HG03175 (cell line): Measurements from ENCODE around the gene GPER1.
"Not testable (repeated sequence)": the region's sequence is repeated elsewhere in the genome, so short reads cannot be mapped to it uniquely, and the experiment has no call there.

Source experiments
- ATAC-seq: cut with Tn5 transposase; IDR thresholded peaks from one replicate; pipeline ENCODE4 v1.9.1; 2021; ENCODE audit warnings: mild to moderate bottlenecking, moderate library complexity; ENCODE audit not compliant: unreplicated experiment

The GPER1 gene

DNA sequence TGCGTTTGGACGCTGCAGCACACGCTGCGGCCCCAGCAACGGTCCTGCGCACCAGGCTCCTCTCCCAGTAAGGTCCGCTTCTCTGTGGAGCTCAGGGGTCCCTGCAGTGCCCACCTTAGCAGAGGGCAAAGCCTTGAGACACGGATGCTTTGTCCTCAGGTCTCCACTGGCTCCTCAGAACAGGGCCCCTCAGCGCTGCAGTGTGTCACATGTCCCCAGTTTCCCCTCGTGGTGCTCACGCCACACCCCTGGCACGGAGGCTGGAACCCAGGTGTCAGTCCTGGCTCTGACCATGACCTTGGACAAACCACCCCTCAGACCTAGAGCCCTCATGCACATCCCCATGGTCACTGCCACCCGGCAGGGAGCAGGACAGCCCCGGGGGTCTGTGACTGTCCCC, 19.9 kb upstream of the GPER1 start:
- ATAC-seq, result no peak

DNA sequence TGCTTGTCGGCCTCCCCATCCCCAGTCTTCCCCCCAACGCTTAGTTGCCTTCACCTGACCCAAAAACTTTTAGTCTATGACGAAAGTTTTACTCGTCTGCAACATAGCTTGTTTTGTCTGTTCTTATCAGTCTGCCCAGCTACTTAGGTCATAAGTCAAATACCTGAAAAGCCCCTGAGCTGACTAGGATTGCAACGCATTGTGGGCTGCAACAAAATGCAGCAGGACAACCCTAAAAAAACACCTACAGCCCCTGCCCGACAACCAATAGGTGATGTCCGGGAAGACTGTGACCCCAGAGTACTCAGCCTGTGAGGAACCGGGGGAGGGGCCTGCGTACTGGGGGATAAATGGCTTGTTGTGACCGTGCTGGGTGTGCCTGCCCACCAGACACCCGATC, 19.3 kb upstream of the GPER1 start:
- ATAC-seq, result no peak

DNA sequence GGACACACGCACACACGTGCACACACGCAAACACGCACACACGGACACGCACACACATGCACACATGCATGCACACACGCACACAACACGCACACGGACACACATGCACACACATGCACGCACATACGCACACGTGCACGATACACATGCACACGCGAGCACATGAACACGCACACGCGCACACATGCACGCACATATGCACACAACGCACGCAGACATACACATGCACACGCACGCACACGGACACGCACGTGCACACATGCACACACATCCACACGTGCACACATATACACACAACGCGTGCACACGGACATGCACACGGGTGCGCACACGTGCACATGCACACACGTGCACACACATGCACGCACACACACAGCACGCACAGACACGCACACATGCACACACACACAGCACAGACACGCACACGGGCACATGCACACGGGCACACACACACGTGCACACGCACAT, 17.3 kb upstream of the GPER1 start:
- ATAC-seq, result no peak

DNA sequence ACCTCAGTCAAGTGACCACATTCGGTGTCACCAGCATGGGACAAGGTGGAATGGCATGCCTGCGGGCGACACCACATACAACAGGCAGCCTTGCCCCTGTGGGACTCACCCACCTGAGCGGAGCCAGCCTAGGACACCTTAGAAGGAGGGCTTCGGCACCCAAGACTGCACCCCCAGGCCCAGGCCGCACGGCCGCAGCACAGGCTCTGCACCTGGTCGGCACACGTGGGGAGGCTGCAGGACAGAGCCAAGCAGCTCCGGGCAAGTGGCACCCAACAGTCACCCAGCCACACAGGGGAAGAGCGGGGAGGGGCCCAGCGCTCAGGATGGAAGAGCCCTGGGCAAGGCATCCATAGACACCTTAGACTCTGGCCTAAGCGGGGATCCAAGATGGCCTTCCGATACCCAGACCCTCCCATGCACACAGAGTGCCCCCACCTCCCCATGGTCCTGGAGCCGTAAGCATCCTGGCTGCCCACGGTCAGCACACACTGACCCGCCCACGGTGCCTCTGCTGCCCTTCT, 16.1 kb upstream of the GPER1 start:
- ATAC-seq, result no peak

DNA sequence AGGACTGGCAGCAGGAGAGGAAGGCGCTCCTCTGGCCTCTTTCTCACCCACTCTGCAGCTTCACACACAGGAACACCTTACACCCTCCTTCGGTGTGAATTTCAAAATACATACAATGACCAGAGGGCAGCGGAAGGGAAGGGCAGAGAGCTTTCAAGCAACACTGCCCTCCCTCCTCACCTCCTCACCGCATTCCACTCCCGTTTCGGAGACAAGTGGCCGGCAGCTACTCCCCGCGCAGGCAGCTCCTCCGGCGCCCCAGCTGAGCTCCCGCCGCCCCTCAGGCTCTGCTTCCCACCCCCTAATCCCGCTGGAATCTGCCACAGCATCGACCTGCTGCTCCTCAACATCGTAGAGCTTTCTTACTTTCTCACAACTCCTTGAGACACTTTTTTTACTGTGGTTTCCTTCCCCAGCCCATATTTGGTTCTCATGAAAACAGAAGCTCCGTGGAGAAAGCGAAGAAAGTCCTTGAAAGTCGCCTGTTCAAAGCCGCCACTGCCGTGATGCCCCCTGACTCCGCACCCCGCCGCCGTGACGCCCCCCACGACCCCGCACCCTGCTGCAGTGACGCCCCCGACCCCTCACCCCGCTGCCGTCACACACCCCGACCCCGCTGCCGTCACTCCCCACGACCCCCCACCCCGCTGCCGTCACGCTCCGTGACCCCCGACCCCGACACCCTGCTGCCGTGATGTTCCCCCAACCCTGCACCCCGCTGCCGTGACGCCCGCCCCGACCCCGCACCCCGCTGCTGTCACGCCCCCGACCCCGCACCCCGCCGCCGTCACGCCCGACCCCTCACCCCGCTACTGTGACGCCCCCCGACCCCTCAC, 14.6 kb upstream of the GPER1 start:
- no peak for ATAC-seq

DNA sequence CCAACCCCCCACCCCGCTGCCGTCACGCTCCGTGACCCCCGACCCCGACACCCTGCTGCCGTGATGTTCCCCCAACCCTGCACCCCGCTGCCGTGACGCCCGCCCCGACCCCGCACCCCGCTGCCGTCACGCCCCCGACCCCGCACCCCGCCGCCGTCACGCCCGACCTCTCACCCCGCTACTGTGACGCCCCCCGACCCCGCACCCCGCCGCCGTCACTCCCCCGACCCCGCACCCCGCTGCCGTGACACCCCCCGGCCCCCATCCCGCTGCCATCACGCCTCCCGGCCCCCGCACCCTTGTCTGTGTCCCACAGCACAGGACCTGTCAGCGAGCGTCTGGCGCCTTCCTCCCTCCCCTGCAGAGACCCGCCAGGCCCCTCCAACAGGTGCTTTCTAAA, 13.9 kb upstream of the GPER1 start:
- ATAC-seq, result not testable (repeated sequence)

DNA sequence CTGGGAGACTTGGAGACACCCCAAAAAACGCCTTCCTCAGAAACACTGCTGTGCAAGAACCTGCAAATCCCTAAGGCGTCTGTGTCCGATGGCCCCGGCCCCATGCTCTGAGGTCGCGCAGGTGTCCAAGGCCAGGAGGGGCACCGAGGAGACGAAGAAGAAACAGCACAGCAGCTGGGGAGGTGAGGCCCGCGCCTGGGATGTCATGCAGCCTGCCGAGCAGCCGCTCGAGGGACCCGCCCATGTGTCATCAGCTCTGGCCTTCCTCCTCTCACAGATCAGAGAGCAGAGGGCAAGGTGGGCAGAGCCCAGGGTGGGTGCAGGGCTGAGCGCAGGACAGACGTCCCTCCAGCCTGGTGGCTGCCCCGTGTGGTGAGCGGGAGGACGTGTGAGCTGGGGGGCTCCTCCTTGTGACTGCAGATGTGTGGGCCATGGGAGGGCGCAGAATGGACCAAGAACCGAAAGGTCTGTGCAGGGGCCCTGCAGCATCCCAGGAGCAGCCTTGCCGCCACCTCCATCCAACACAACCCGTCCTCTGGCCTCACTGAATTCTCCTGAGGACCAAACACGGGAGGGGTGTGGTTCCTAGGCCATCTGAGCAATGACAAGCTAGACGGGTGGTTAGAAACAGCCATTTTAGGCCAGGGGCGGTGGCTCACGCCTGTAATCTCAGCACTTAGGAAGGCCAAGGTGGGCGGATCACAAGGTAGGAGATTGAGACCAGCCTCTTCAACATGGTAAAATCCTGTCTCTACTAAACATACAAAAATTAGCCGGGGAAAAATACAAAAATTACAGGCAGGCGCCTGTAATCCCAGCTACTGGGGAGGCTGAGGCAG, 13.1 kb upstream of the GPER1 start:
- no peak for ATAC-seq

DNA sequence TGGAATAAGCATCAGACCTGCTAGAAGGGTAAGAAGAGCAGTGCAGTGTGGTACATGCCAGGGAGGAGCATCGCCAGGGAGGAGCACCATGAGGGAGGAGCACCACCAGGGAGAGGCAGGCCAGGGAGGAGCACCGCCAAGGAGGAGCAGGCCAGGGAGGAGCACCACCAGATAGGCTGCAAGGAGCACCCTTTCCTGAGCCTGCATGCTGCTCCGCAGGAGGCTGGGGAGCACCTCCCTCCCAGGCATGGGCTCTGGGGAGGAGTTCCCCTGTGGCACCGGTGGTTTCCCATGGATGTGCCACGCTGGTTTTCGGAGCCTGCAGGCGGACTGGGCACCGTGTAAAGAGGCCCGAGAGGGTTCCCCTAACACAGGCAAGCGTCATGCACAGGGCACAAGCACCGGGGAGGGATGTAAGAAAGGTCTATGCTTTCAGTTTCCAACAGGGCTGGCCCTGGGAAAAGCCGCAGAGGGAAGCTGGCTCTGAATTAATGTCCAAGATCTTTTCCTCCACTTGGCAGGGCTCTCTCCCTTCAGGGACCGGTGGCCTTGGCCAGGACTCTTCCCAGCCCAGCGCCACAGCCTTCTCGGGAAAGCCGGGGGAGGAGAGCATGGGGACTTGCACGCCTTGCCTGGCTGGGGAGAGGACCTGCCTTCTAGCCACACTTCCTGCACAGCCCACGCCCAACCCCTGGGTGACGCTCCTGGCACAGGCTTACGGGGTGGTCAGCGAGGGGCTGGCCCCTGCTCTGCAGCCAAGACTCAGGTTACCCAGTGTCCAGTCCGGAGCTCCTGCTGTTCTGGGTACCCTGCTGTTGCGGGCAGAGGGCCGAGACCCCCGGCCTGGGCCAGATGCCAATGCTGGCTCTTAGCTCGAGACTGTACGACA, 11.5 kb upstream of the GPER1 start:
- ATAC-seq, result no peak

DNA sequence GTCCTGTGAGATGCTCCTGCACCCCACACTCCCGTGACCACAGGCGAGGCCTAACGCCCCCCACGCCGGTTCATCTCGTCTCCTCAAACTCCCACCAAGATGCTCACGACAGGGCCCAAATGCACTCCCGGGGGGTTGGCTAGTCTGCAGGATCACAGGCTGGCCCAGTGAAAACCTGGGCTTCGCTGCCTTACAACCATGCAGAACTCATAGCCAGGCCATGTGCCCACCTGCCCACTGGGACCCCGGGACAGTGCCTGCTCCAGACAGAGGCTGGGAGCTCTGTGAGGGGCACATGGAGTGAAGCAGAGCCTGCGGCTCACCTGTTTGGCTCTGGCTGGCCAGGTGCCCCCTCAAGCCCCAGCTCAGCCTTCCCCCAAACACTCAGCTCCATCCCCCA, 9.4 kb upstream of the GPER1 start:
- ATAC-seq, result no peak

DNA sequence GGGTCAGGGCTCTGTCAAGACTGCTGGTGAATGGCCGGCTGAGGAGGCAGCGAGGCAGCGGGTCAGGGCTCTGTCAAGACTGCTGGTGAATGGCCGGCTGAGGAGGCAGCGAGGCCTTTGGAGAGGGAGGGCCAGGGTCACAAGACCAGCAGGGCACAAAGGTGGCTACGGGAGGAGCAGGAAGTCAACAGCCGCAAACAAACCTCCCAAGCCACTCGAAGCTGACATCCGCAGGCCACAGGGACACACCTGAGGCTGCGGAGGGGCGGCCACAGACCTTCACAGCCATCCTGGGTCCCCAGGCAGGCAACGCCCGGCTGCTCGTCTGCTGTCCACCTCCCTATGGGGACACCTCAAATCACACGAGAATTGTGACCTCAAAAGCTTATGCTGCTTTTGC, 8.9 kb upstream of the GPER1 start:
- no peak for ATAC-seq

DNA sequence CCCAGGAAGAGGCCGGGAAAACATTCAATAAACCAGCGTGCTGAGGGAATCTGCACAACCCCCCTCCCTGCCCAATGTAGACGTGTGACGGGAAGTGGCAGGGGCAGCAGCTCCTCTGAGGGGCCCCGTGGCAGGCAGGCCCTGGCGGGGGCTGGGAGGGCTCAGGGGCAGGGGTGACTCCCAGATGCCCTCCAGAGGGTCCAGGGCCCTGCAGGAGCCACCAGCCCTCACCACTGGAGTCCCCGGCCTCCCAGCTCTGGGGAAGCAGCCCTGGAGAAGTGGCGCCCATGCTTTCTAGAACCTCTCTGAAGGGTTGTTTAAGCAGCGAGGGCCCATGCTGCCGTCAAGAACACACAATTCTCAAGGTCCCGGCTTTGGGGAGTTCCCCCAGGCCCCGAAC, 8.4 kb upstream of the GPER1 start:
- ATAC-seq, result no peak

DNA sequence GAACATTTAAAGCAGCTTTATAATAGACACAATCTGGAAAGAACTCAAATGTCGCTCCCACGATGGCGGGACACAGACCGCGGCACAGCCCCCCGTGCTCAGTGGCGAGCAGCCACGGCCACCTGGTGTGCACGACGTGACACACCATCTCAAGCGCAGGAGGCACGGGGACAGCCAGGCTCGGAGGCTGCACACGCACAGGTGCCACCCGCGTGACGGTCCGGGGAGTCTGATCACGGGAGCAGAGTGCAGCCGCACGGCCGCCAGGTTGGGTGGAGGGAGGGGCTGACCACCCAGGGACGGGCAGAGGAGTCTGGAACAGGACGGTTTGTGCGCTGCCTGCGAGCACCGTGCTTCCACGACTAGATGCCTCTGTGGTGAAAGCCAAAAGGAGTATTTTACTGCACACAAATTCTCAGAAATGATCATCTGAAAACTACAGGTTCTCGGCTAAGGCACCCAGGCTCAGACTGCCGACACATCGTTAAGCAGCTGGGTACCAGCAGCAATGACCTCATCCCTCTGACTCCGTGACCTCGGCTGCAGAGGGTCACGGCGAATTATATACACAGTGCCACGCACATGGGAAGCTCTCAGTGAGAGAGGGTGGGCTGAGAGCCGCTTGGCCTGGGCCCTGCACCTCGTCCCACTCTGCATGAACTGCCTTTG, 7.5 kb upstream of the GPER1 start:
- no peak for ATAC-seq

DNA sequence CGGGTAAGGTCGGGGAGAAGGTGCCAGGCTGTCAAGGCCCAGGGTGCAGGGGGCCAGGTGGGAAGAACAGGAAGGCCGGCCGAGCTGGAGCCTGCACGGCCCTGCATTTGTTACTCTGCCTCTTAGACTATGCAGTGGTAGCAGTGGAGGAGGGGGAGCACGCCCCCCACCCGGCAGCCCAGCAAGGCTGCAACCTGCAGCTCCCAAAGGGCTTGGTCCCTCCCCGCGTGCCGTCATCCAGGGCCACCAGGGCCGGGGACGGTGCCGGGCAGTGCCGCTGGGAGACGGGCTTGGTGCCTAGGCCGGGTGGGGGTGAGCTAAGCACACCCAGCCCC, 7.0 kb upstream of the GPER1 start:
- ATAC-seq, result no peak

DNA sequence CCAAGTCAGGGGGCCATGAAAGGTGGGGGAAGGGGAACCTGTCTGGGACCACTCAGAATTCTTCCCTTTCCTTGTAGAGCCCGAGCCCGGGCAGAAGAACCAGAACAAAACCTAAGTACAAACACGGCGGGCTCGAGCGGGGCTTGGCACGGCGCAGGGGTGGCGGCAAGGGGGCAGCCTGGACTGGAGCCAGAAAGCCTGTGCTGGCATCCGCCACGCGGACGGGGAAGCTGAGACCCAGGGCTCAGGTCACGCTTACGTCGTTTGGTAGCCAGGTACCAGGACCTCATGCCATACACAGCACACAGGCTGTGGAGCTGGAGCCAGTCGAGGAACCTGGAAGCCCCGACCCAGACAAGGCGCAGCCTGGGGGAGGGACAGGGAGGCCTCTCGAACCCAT, 6.6 kb upstream of the GPER1 start:
- ATAC-seq, result no peak

DNA sequence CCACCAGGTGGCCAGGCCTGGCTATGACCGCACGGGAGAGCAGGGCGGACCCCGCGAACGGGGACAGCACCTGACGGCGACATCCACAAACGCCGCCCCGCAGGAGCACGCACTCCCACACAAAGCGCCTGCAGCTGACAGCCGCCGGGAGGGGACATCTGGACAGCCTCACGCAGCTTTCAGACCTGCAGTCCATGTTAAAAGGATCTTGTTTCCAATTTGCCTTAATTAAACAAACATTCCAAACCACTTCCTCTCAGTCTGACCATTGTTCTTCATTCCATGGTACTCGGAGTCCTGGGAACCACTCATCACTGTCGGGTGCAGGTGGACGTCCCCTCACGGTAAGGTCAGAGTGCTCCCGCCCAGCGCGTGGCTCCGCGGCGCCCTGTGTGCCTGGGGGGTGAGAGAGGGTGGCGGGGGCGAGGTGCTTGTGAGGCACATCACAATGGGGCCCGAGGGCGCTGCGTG, 5.9 kb upstream of the GPER1 start:
- no peak for ATAC-seq

DNA sequence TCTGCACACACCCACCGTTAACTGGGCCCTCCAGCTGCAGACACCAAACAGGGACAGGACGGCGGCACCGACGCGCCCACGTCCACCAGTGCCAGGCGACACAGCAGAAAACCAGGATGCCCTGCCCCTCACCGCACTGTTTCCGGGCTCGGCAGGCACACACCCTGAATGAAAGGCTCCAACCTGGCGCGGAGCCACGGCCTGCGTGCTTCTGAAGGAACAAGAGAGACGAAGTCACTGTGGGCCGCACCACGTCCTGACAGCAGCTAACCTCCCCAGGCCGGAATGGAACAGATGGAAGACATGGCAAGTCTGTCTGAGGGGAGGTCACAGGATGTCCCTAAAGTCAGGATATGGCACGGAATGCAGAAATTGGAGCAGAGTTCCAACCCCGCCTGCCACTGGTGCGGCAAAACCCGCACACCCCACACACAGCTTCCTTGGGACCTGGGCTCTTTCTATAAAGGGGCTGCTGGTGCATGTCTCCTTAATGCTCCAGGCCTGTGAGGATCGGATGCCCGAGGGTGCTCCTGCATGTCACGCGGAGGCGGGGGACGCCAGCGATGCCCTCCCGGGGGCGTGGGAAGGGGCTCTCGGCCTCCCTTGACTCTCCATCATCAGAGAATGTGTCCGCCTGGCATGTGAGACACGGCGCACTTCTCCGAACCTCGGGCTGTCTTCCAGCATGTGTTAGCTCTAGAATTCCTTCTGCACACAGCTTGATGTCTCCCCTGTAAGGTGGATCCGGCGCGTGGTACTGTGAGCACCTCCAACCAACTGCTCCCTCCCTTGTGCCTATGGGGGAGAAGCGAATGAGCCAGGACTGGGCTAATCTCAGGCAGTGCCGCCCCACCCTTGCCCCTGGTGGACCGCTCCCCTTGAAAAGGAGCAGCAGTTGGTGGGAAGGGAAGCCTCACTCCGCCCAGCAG, 3.9 kb upstream of the GPER1 start:
- no peak for ATAC-seq

DNA sequence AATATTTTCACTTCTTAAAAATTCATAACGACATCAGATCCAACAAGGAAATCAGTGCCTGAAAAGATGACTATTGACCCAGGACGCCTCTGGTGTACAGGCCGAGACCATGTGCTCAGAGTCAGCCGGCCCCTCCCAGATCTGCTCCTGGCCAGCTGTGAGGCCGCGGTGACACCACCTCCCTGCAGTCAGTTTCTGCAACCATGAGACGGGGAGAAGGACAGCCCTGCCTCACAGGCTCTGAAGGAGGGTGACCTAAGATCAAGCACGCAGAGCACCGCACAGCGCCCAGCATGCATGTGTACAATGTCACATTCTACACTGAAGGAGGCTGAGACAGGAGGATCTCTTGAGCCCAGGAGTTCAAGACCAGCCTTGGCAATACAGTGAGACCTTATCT, 2.6 kb upstream of the GPER1 start:
- no peak for ATAC-seq

DNA sequence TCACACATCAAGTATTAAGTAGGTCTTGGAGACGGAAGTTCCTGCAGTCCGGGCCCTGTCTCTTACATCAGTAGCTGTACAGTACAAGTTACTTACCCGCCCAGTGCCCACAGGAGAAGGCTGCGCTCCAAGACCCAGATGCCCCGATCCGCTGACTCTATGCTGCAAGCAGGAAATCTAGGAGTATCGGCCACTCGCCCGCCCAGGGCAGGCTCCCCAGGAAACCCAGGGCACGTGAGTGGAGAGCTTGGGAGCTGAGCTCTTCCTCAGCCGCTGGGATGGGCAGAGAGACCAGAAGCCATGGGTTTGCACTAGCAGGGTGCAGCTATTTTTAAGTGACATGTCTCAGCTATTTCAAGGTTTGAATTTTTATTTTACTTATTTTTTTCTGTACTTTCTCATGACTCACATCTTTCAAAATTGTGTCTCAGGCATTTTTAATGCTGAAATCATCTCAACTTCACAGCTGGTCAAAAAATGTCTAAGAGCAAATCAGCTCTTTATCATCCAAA, 1.9 kb upstream of the GPER1 start:
- no peak for ATAC-seq
